Measurements from ENCODE around the gene MYO3B.

- no peak for TF ChIP-seq YY1 (IDR thresholded peaks at IDR 0.05; ENCODE audit: low read depth)
- TF ChIP-seq REST (IDR thresholded peaks at IDR 0.05; ENCODE audit: low read depth): no peak
- TF ChIP-seq MAX (IDR thresholded peaks at IDR 0.05): no peak
Observed at GRCh38 chr2:170446078-170446477, 268.1 kb downstream of the MYO3B start.
